NK-92 treated with Interleukin-12 subunit alpha and Interleukin-12 subunit beta, amount 100 ng/mL, for 24 hours (cell line): Measurements from ENCODE around the gene MYO5C.
"Not testable (repeated sequence)": the region's sequence is repeated elsewhere in the genome, so short reads cannot be mapped to it uniquely, and the experiment has no call there.

Source experiments
- DNase-seq: peaks from one replicate; lab custom pipeline; 2025; lab: John Stamatoyannopoulos, UW

MYO5C gene

GRCh38 chr15:52170199-52170598 is 125.4 kb downstream of the MYO5C start:
- not testable (repeated sequence) for DNase-seq

- DNase-seq: not testable (repeated sequence)
These were observed 130.0 kb downstream of the MYO5C start for GRCh38 chr15:52165494-52166131.

- no peak for DNase-seq
These were observed 130.9 kb downstream of the MYO5C start for GRCh38 chr15:52164631-52165265.

GRCh38 chr15:52163321-52164190 is 132.0 kb downstream of the MYO5C start:
- no peak for DNase-seq

GRCh38 chr15:52162876-52163275 is 132.7 kb downstream of the MYO5C start:
- DNase-seq: no peak

- DNase-seq: no peak
These were observed 133.3 kb downstream of the MYO5C start for GRCh38 chr15:52162260-52162659.

- no peak for DNase-seq
These were observed 134.1 kb downstream of the MYO5C start for GRCh38 chr15:52161406-52161966.

GRCh38 chr15:52159645-52160044 is 136.0 kb downstream of the MYO5C start:
- DNase-seq: no peak

GRCh38 chr15:52158084-52158765 is 137.4 kb downstream of the MYO5C start:
- DNase-seq: no peak

- no peak for DNase-seq
These were observed 139.7 kb downstream of the MYO5C start for GRCh38 chr15:52155878-52156277.

GRCh38 chr15:52154896-52155865 is 140.4 kb downstream of the MYO5C start:
- no peak for DNase-seq

GRCh38 chr15:52153900-52154895 is 141.4 kb downstream of the MYO5C start:
- no peak for DNase-seq

GRCh38 chr15:52151353-52151752 is 144.3 kb downstream of the MYO5C start:
- DNase-seq: no peak

- no peak for DNase-seq
These were observed 144.7 kb downstream of the MYO5C start for GRCh38 chr15:52150871-52151270.

- DNase-seq: no peak
These were observed 145.4 kb downstream of the MYO5C start for GRCh38 chr15:52150043-52150825.

GRCh38 chr15:52148403-52148802 is 147.2 kb downstream of the MYO5C start:
- no peak for DNase-seq

- no peak for DNase-seq
These were observed 148.8 kb downstream of the MYO5C start for GRCh38 chr15:52146776-52147175.

- no peak for DNase-seq
These were observed 149.3 kb downstream of the MYO5C start for GRCh38 chr15:52146261-52146660.
